Measurements from ENCODE around the gene SCRT2. TPM values are rescaled to one million over a fixed set of nuclear protein-coding genes. Genes with fewer than 3 reads are reported as not detected.

Gene SCRT2
- total and polyA plus RNA-seq, 2 donors (not counting 3 experiments of a cell fraction or from before 2014, with no cell fraction given): not detected

DNA sequence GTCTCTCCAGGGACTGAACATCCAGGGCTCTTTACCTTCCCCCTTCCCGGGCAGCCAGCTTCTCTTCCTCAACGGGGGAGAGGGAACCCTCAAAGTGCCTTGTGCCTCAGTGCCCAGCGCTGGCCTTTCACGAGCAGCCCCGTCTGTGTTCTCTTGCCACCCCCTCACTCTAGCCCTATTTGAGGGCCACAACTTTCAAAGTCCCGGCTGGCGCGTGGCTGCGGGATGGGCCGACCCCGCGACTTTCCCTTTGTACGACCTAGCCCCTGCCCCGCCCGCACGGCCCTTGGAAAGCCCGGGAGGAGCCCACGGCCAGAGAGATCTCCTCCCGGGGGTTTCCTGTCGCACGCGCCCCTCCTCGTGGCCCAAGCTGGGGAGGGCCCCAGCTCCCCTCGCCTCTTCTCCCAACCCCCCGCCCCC is 559 bp downstream of the SCRT2 start:
- Histone ChIP-seq H3K4me2 (ENCODE audit: insufficient read depth, low read length) (no peak overlapping the region), H3K27me3 (ENCODE audit: control insufficient read depth in 2 of 2, insufficient read depth in 2 of 2, low read length in 2 of 2) (peaks cover 37 to 48% of the 10 kb centered on the region in 2 experiments), H3K27ac (ENCODE audit: insufficient read depth, low read depth, low read length) (no peak overlapping the region), H2AFZ (ENCODE audit: low read depth, low read length) (no peak overlapping the region), H3K9ac (replicated peaks; ENCODE audit: extremely low read depth, insufficient read depth, low read length) (no peak overlapping the region), H3K9me1 (replicated peaks; ENCODE audit: control insufficient read depth, extremely low read depth, insufficient read depth, low read length) (no peaks in the 10 kb centered on the region), H3K4me1 (ENCODE audit: control insufficient read depth, extremely low read depth, insufficient read depth, low read length) (no peaks in the 10 kb centered on the region), H4K20me1 (replicated peaks; ENCODE audit: control insufficient read depth, extremely low read depth, insufficient read depth, low read length) (no peaks in the 10 kb centered on the region), H3K36me3 (ENCODE audit: control insufficient read depth in 2 of 2, extremely low read depth in 1 of 2, insufficient read depth in 2 of 2, low read length in 2 of 2) (no peaks in the 10 kb centered on the region), H3K79me2 (ENCODE audit: control insufficient read depth, insufficient read depth, low read length) (no peaks in the 10 kb centered on the region), H3K9me3 (replicated peaks; ENCODE audit: control insufficient read depth, insufficient read depth, low read length) (no peaks in the 10 kb centered on the region), H3K4me3 (replicated peaks in 1 of 3; ENCODE audit: insufficient read depth in 1 of 3, low read depth in 1 of 3, low read length in 3 of 3) (no peak overlapping the region)
- BruUV-seq (replicated peaks): no TSS peak
- ChIA-PET POLR2A (no interaction called here), CTCF (interaction anchor here (1.3 to 1.9 kb wide), 3 partner anchors 8 to 64 kb away, joined by 5 to 9 read pairs (median 8); no protein-coding TSS in a partner anchor)
- no peak for TF ChIP-seq POLR2AphosphoS5 (IDR thresholded peaks at IDR 0.05; ENCODE audit: insufficient read depth, low read depth, low read length)
- TF ChIP-seq EZH2 (IDR thresholded peaks at IDR 0.05; ENCODE audit: borderline replicate concordance, low read depth, low read length, severe bottlenecking): no peak
- intact Hi-C loops (cut with micrococcal nuclease) (no loop called here), dilution Hi-C loops (cut with MboI; ENCODE audit: extremely low pct_ligation_motif_present, low sequenced_read_pairs) (no loop called here)
- DNase-seq (ENCODE audit: low read depth, low spot score): no peak
- FAIRE-seq: no peak

DNA sequence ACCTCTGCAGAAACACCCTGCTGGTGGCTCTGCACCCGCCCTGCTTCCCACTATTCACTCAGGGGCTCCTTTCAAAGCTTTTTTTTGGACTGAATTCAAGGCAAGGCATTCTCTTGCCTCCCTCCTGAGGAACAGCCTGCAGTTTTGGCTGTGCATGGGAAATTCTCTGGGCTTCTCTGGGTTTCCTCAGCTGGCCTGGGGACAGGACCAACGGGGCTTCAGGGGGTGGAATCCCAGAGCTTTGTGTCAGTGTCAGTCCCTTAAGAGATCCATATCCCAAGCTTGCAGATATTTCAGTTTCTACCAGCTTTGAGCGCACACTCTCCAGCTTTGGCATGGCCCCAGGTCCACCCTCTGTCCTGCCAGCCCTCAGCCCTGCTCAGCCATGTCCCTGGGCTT is 2.0 kb downstream of the SCRT2 start:
- no peak overlapping the region for H3K27ac ChIP-seq (ENCODE audit: insufficient read depth, low read depth, low read length)

More for the DNA sequence above, 2.0 kb downstream of the SCRT2 start:
- H3K9me3 ChIP-seq (replicated peaks; ENCODE audit: control insufficient read depth, insufficient read depth, low read length): no peaks in the 10 kb centered on the region
- dilution Hi-C loops (cut with MboI; ENCODE audit: extremely low pct_ligation_motif_present, low sequenced_read_pairs): no loop called here
- CTCF ChIA-PET: interaction anchor here (0.6 kb wide), 1 partner anchor 65 kb away, joined by 3 read pairs; no protein-coding TSS in a partner anchor
- TF ChIP-seq POLR2A (IDR thresholded peaks at IDR 0.05; ENCODE audit: low read depth, low read length) (no peak), FOS (IDR thresholded peaks at IDR 0.05; ENCODE audit: borderline replicate concordance, insufficient read depth, low read length) (no peak), JUN (IDR thresholded peaks at IDR 0.05; ENCODE audit: borderline replicate concordance, insufficient read depth, insufficient read length, low read depth) (no peak)
- TF ChIP-seq, protein P1, sequence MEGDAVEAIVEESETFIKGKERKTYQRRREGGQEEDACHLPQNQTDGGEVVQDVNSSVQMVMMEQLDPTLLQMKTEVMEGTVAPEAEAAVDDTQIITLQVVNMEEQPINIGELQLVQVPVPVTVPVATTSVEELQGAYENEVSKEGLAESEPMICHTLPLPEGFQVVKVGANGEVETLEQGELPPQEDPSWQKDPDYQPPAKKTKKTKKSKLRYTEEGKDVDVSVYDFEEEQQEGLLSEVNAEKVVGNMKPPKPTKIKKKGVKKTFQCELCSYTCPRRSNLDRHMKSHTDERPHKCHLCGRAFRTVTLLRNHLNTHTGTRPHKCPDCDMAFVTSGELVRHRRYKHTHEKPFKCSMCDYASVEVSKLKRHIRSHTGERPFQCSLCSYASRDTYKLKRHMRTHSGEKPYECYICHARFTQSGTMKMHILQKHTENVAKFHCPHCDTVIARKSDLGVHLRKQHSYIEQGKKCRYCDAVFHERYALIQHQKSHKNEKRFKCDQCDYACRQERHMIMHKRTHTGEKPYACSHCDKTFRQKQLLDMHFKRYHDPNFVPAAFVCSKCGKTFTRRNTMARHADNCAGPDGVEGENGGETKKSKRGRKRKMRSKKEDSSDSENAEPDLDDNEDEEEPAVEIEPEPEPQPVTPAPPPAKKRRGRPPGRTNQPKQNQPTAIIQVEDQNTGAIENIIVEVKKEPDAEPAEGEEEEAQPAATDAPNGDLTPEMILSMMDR (IDR thresholded peaks at IDR 0.05; ENCODE audit: extremely low read depth in 1 of 2, insufficient read depth in 1 of 2, low read depth in 1 of 2, low read length in 2 of 2): no peak
- TF ChIP-seq, protein P2, sequence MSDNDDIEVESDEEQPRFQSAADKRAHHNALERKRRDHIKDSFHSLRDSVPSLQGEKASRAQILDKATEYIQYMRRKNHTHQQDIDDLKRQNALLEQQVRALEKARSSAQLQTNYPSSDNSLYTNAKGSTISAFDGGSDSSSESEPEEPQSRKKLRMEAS (IDR thresholded peaks at IDR 0.05; ENCODE audit: insufficient read depth, insufficient read length): no peak
- no peaks in the 10 kb centered on the region for H3K9me1 ChIP-seq (replicated peaks; ENCODE audit: control insufficient read depth, extremely low read depth, insufficient read depth, low read length)
- no peaks in the 10 kb centered on the region for H4K20me1 ChIP-seq (replicated peaks; ENCODE audit: control insufficient read depth, extremely low read depth, insufficient read depth, low read length)
- no peak overlapping the region for H3K4me2 ChIP-seq (ENCODE audit: insufficient read depth, low read length)
- BruUV-seq (replicated peaks): no TSS peak
- H3K4me1 ChIP-seq (ENCODE audit: control insufficient read depth, extremely low read depth, insufficient read depth, low read length): no peaks in the 10 kb centered on the region
- H3K36me3 ChIP-seq (ENCODE audit: control insufficient read depth in 2 of 2, extremely low read depth in 1 of 2, insufficient read depth in 2 of 2, low read length in 2 of 2): no peaks in the 10 kb centered on the region
- H2AFZ ChIP-seq (ENCODE audit: low read depth, low read length): no peak overlapping the region
- POLR2A ChIA-PET: no interaction called here
- no peaks in the 10 kb centered on the region for H3K79me2 ChIP-seq (ENCODE audit: control insufficient read depth, insufficient read depth, low read length)
- peaks cover 37 to 45% of the 10 kb centered on the region in 2 experiments for H3K27me3 ChIP-seq (ENCODE audit: control insufficient read depth in 2 of 2, insufficient read depth in 2 of 2, low read length in 2 of 2)
- no peak for DNase-seq (ENCODE audit: low read depth, low spot score)
- intact Hi-C loops (cut with micrococcal nuclease): no loop called here
- FAIRE-seq: no peak
- H3K4me3 ChIP-seq (replicated peaks in 1 of 3; ENCODE audit: insufficient read depth in 1 of 3, low read depth in 1 of 3, low read length in 3 of 3): no peak overlapping the region
- H3K9ac ChIP-seq (replicated peaks; ENCODE audit: extremely low read depth, insufficient read depth, low read length): no peak overlapping the region

Data from endothelial cell of umbilical vein (primary cell).